K562 (cell line): ENCODE measurements around the gene SLC25A4. TPM values are rescaled to one million over a fixed set of nuclear protein-coding genes. Genes with fewer than 3 reads are reported as not detected.

Experiments used
- ATAC-seq: fragments of 200-7000 bp; cut with Tn5 transposase; 3 replicates; pipeline ENCODE4 v1.9.1; 2020; ENCODE audit warnings: moderate library complexity
- BruUV-seq: library from RNA; stranded (reverse); fragments of 400-500 nt; replicated peaks from 2 replicates; lab custom pipeline; 2021; lab: Mats Ljungman, UMichigan
- CTCF ChIA-PET: fragments of 300-600 bp; formaldehyde crosslinking; extraction: SDS; loops from one replicate; lab custom pipeline; 2021; ENCODE audit warnings: low intra/inter-chr PET ratio; lab: Yijun Ruan, JAX
- POLR2A ChIA-PET: fragments of 300-600, 350-650 bp; sonication (Branson Sonifier 250); formaldehyde crosslinking; extraction: SDS; loops from one replicate; lab custom pipeline; 2021; ENCODE audit warnings: antibody characterized with exemption, inconsistent platforms; lab: Yijun Ruan, JAX
- DNase-seq, 4 experiments: peaks; one replicate each; pipeline versions ENCODE4 v3.0.0 to v3.0.0-alpha.2; 2011 to 2018; ENCODE audit warnings: low spot score in 3 of 4, mixed read lengths in 3 of 4; ENCODE audit errors: extremely low read depth in 1 of 4
- FAIRE-seq: peaks from 2 replicates; lab custom pipeline; 2011; peaks lifted over from hg19 to GRCh38; lab: Jason Lieb, UNC
- H2AFZ ChIP-seq: 2 replicates; pipeline ENCODE4 v1.6.0; 2011; ENCODE audit warnings: low read depth, low read length, control low read depth, inconsistent platforms
- H3K27ac ChIP-seq: fragments of 200-600 bp; 3 replicates; pipeline ENCODE4 v1.8.0; 2011; ENCODE audit warnings: low read depth, mild to moderate bottlenecking, control low read depth, inconsistent platforms, low read length, moderate library complexity, mixed read lengths; ENCODE audit errors: extremely low read depth
- H3K27me3 ChIP-seq, 2 experiments: fragments of 300-600 bp in 1 of 2; 2 replicates in 1 of 2; 3 replicates in 1 of 2; pipeline versions ENCODE4 v1.6.0 to v1.8.0; 2011; ENCODE audit warnings: inconsistent platforms in 2 of 2, low read length in 2 of 2, mild to moderate bottlenecking in 1 of 2, mixed read lengths in 1 of 2, moderate library complexity in 1 of 2; ENCODE audit not compliant: control insufficient read depth in 2 of 2, insufficient read depth in 2 of 2
- H3K36me3 ChIP-seq: fragments of 300-600 bp; 3 replicates; pipeline ENCODE4 v1.8.0; 2011; ENCODE audit warnings: mild to moderate bottlenecking, low read length, inconsistent platforms; ENCODE audit not compliant: control insufficient read depth, insufficient read depth
- H3K4me1 ChIP-seq, 2 experiments: fragments of 200-600 bp in 1 of 2; replicated peaks in 1 of 2; 2 replicates in 1 of 2; 3 replicates in 1 of 2; pipeline versions ENCODE4 v1.5.1 to v1.8.0; 2011; ENCODE audit warnings: inconsistent platforms in 2 of 2, low read length in 2 of 2, mild to moderate bottlenecking in 1 of 2, mixed read lengths in 1 of 2, moderate library complexity in 1 of 2; ENCODE audit not compliant: control insufficient read depth in 2 of 2, insufficient read depth in 2 of 2
- H3K4me2 ChIP-seq: 2 replicates; pipeline ENCODE4 v1.6.1; 2011; ENCODE audit warnings: low read length, control low read depth, inconsistent platforms, mixed read lengths; ENCODE audit not compliant: insufficient read depth
- H3K4me3 ChIP-seq: fragments of 200-600 bp; sonication (generic), shearing (Covaris generic); 2 replicates; pipeline ENCODE4 v1.5.1; 2016; ENCODE audit warnings: control low read depth, inconsistent platforms
- H3K79me2 ChIP-seq: fragments of 200-600 bp; 3 replicates; pipeline ENCODE4 v1.8.0; 2011; ENCODE audit warnings: low read length, inconsistent platforms; ENCODE audit not compliant: control insufficient read depth, insufficient read depth
- H3K9ac ChIP-seq, 2 experiments: 2 replicates each; pipeline versions ENCODE4 v1.6.0 to v1.6.1; 2011; ENCODE audit warnings: low read depth in 2 of 2, low read length in 2 of 2, control low read depth in 1 of 2, inconsistent platforms in 1 of 2, mild to moderate bottlenecking in 1 of 2, mixed read lengths in 1 of 2; ENCODE audit not compliant: insufficient read depth in 1 of 2
- H3K9me1 ChIP-seq: one replicate; pipeline ENCODE4 v1.6.0; 2011; ENCODE audit warnings: inconsistent platforms, mild to moderate bottlenecking, low read length, moderate library complexity; ENCODE audit not compliant: control insufficient read depth, insufficient read depth
- H3K9me3 ChIP-seq: replicated peaks from 2 replicates; pipeline ENCODE4 v1.5.1; 2011; ENCODE audit warnings: low read depth, low read length, inconsistent platforms; ENCODE audit not compliant: control insufficient read depth, insufficient read depth
- H4K20me1 ChIP-seq: replicated peaks from 2 replicates; pipeline ENCODE4 v1.6.1; 2011; ENCODE audit warnings: low read length, inconsistent platforms, mixed read lengths; ENCODE audit not compliant: control insufficient read depth, insufficient read depth
- BRD9 ChIP-seq: fragments of 450-650 bp; IDR thresholded peaks from 2 replicates; pipeline ENCODE4 v1.6.1; 2018; ENCODE audit warnings: low read depth; ENCODE audit not compliant: partially characterized antibody
- CBX1 ChIP-seq: sonication (generic); IDR thresholded peaks from 2 replicates; pipeline ENCODE4 v1.6.1; 2016; ENCODE audit warnings: antibody characterized with exemption, low read depth, mild to moderate bottlenecking
- EWSR1 ChIP-seq: fragments of 450-650 bp; IDR thresholded peaks from 2 replicates; pipeline ENCODE4 v1.6.1; 2018; ENCODE audit warnings: borderline replicate concordance, mild to moderate bottlenecking, low read depth, moderate library complexity; ENCODE audit not compliant: partially characterized antibody
- FOXA1 ChIP-seq: fragments of 450-650 bp; IDR thresholded peaks from 2 replicates; pipeline ENCODE4 v1.6.1; 2016; ENCODE audit warnings: mild to moderate bottlenecking, borderline replicate concordance
- KDM5B ChIP-seq: fragments of 200-600 bp; sonication (generic); IDR thresholded peaks from 2 replicates; pipeline ENCODE4 v1.6.1; 2012; ENCODE audit warnings: low read depth, mild to moderate bottlenecking, moderate library complexity, low read length, control low read depth, inconsistent platforms; ENCODE audit not compliant: insufficient replicate concordance
- MAFG ChIP-seq: fragments of 450-650 bp; conservative IDR thresholded peaks from 2 replicates; pipeline ENCODE4 v1.6.1; 2016; ENCODE audit warnings: missing genetic modification characterization, missing compliant biosample characterization
- MCM3 ChIP-seq: fragments of 450-650 bp; IDR thresholded peaks from 2 replicates; pipeline ENCODE4 v1.6.1; 2016
- PREB ChIP-seq: sonication (generic); formaldehyde crosslinking; IDR thresholded peaks from 2 replicates; pipeline ENCODE4 v1.8.1; 2023; ENCODE audit warnings: mild to moderate bottlenecking, missing genetic modification reagents
- TCFL5 ChIP-seq: fragments of 250-450 bp; sonication (Bioruptor Pico); conservative IDR thresholded peaks from 2 replicates; pipeline ENCODE4 v1.6.1; 2021; ENCODE audit warnings: mild to moderate bottlenecking, moderate library complexity, matching md5 sums
- VEZF1 ChIP-seq: fragments of 200-800 bp; sonication (Bioruptor generic); IDR thresholded peaks from 2 replicates; pipeline ENCODE4 v1.6.1; 2017; ENCODE audit warnings: missing genetic modification characterization, missing compliant biosample characterization
- ZMIZ1 ChIP-seq, 2 experiments: fragments of 150-350 bp in 1 of 2; IDR thresholded peaks; 2 replicates each; pipeline ENCODE4 v1.6.1; 2012 to 2016; ENCODE audit warnings: low read depth in 2 of 2, low read length in 2 of 2, mild to moderate bottlenecking in 1 of 2, moderate library complexity in 1 of 2
- WGBS: fragments of 100-300 bp; shearing (Covaris generic); methylation state at CpG from one replicate; pipeline ENCODE4 v1.1.6; 2016; ENCODE audit warnings: low coverage, mixed read lengths; ENCODE audit not compliant: insufficient coverage; ENCODE audit errors: missing lambda C conversion rate; 5-methylcytosine and 5-hydroxymethylcytosine counted together
- in situ Hi-C: fragments of 300-500 bp; cut with MboI; formaldehyde crosslinking; loops from 4 replicates; pipeline ENCODE4 v1.15.0; 2018; ENCODE audit warnings: inconsistent platforms, mixed read lengths
- intact Hi-C: fragments of 100-400 bp; cut with micrococcal nuclease; formaldehyde crosslinking; loops from 2 replicates; pipeline ENCODE4 v1.14.2; 2022
- polyA plus RNA-seq, 8 experiments: library from polyadenylated mRNA; depleted of rRNA in 4 of 8; stranded (reverse) in 5 of 8; unstranded in 3 of 8; fragments of >200 nt; fragmentation: Nextera tagmentation in 2 of 8; fragmentation: Illumina TruSeq in 1 of 8; extraction: Ambion mirVana in 2 of 8; extraction: Trizol in 1 of 8; gene quantifications; 2 replicates each; pipeline versions ENCODE4 v1.2.1 to v1.2.3, GENCODE V29; 2011 to 2014; ENCODE audit warnings: inconsistent platforms in 1 of 8, missing spikeins in 1 of 8
- total RNA-seq, 7 experiments: library from RNA; depleted of rRNA in 6 of 7; stranded (reverse); fragments of >200 nt in 6 of 7; fragmentation: Illumina TruSeq in 2 of 7; extraction: Trizol in 2 of 7; gene quantifications; 2 replicates each; pipeline versions ENCODE4 v1.2.1 to v1.2.3, GENCODE V29; 2011 to 2021; ENCODE audit warnings: low replicate concordance in 1 of 7
- TF ChIP-seq, protein P1 (sequence below): fragments of 450-650 bp; IDR thresholded peaks from 2 replicates; pipeline ENCODE4 v1.6.1; 2016; ENCODE audit warnings: antibody characterized with exemption

The SLC25A4 gene
- total and polyA plus RNA-seq, 9 of the 15 experiments (the other 6 are each of a cell fraction or from before 2014, with no cell fraction given), result 8.3 to 28.6 (median 19.5) TPM

- in situ Hi-C loops, result no loop called here
- Histone ChIP-seq H4K20me1 (no peaks in the 10 kb centered on the region), H3K79me2 (no peaks in the 10 kb centered on the region), H3K4me1 (peaks cover 0 to 7% of the 10 kb centered on the region in 2 experiments; a peak in 2 of 5 replicates), H3K36me3 (no peaks in the 10 kb centered on the region), H3K4me3 (no peak overlapping the region), H3K9me3 (no peaks in the 10 kb centered on the region), H3K27me3 (no peaks in the 10 kb centered on the region; a peak in 1 of 5 replicates), H3K27ac (no peak overlapping the region), H3K9me1 (no peaks in the 10 kb centered on the region), H3K4me2 (no peak overlapping the region), H3K9ac (no peak overlapping the region), H2AFZ (no peak overlapping the region)
- 46% methylated on average over 11 of the region's 11 CpGs for WGBS
- no TSS peak for BruUV-seq
- ChIA-PET CTCF (no interaction called here), POLR2A (interaction anchor here (0.6 kb wide), 1 partner anchor 26 kb away, joined by 3 read pairs; no protein-coding TSS in a partner anchor)
- intact Hi-C loops, result no loop called here
- no peak for ATAC-seq
- DNase-seq, result no peak
- FAIRE-seq, result no peak
- no peak for TF ChIP-seq FOXA1
- TF ChIP-seq, protein P1, sequence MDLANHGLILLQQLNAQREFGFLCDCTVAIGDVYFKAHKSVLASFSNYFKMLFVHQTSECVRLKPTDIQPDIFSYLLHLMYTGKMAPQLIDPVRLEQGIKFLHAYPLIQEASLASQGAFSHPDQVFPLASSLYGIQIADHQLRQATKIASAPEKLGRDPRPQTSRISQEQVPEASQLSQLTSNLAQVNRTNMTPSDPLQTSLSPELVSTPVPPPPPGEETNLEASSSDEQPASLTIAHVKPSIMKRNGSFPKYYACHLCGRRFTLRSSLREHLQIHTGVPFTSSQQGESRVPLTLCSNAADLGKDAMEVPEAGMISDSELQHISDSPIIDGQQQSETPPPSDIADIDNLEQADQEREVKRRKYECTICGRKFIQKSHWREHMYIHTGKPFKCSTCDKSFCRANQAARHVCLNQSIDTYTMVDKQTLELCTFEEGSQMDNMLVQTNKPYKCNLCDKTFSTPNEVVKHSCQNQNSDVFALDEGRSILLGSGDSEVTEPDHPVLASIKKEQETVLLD, result no peak
- TF ChIP-seq PREB (CRISPR knock-in tag), result no peak
- no peak for TF ChIP-seq MAFG (tag)
- no peak for TF ChIP-seq MCM3
- TF ChIP-seq VEZF1 (CRISPR knock-in tag), result no peak
- TF ChIP-seq TCFL5 (CRISPR knock-in tag), result no peak
- no peak for TF ChIP-seq BRD9
- TF ChIP-seq EWSR1, result no peak
- TF ChIP-seq CBX1, result no peak
- TF ChIP-seq KDM5B, result no peak
- TF ChIP-seq ZMIZ1 (IDR thresholded peaks at IDR 0.05; ENCODE audit: low read depth in 2 of 2, low read length in 2 of 2), result no peak
These were observed 32.7 kb upstream of the SLC25A4 start for GRCh38 chr4:185110375-185110823.
